Fibroblast of the aortic adventitia (primary cell): Measurements from ENCODE around the gene RNPEPL1. TPM values are rescaled to one million over a fixed set of nuclear protein-coding genes. Genes with fewer than 3 reads are reported as not detected.
"Not testable (repeated sequence)": the region's sequence is repeated elsewhere in the genome, so short reads cannot be mapped to it uniquely, and the experiment has no call there.

Experiments used
- DNase-seq: peaks from one replicate; pipeline ENCODE4 v3.0.0-alpha.2; 2010; ENCODE audit warnings: low read depth
- H3K4me3 ChIP-seq: 2 replicates; pipeline ENCODE4 v1.5.1; 2011; ENCODE audit warnings: low read depth, mild to moderate bottlenecking, control low read depth, low read length, moderate library complexity
- total RNA-seq: library from RNA; depleted of rRNA; stranded (reverse); fragments of >200 nt; gene quantifications from 2 replicates; pipeline ENCODE4 v1.2.3, GENCODE V29; 2012; ENCODE audit warnings: low replicate concordance
- TF ChIP-seq, protein P1 (sequence below): IDR thresholded peaks from 2 replicates; pipeline ENCODE4 v1.5.1; 2011; ENCODE audit warnings: mild to moderate bottlenecking, low read length, control low read depth, inconsistent platforms; ENCODE audit not compliant: insufficient read depth

The RNPEPL1 gene
- total RNA-seq, 1 donor = 12.7 TPM

DNA sequence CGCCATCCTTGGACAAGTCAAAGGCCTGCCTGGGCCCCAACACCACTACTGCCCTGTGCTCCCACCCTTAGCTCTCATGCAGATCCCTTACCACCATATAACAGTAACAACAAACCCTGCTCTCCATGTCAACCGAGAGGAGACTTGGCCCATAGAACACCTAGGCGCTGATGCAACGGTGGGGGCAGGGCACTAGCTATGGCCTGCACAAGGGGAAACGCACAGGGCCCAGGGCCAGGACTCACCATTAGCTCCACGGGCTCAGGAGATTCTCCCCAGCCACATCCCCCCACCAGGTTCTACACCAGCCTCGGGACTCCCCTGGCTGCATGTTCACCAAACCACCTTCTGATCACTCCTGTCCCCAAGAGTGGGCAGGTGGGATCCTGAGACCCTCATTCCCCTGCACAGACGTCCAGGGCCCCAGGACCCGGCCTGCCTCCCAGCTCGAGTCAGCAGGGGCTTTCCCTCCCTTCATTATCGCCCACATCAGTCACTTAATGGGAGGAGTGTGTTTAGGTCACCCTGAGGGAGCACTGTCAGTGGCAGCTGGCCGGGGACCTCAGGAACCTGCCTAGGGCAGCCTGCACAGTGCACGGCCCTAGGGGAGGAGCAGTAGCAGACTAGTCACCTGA, 39.8 kb upstream of the RNPEPL1 start:
- TF ChIP-seq, protein P1, sequence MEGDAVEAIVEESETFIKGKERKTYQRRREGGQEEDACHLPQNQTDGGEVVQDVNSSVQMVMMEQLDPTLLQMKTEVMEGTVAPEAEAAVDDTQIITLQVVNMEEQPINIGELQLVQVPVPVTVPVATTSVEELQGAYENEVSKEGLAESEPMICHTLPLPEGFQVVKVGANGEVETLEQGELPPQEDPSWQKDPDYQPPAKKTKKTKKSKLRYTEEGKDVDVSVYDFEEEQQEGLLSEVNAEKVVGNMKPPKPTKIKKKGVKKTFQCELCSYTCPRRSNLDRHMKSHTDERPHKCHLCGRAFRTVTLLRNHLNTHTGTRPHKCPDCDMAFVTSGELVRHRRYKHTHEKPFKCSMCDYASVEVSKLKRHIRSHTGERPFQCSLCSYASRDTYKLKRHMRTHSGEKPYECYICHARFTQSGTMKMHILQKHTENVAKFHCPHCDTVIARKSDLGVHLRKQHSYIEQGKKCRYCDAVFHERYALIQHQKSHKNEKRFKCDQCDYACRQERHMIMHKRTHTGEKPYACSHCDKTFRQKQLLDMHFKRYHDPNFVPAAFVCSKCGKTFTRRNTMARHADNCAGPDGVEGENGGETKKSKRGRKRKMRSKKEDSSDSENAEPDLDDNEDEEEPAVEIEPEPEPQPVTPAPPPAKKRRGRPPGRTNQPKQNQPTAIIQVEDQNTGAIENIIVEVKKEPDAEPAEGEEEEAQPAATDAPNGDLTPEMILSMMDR = no peak
- no peak for DNase-seq
- H3K4me3 ChIP-seq = no peak overlapping the region

DNA sequence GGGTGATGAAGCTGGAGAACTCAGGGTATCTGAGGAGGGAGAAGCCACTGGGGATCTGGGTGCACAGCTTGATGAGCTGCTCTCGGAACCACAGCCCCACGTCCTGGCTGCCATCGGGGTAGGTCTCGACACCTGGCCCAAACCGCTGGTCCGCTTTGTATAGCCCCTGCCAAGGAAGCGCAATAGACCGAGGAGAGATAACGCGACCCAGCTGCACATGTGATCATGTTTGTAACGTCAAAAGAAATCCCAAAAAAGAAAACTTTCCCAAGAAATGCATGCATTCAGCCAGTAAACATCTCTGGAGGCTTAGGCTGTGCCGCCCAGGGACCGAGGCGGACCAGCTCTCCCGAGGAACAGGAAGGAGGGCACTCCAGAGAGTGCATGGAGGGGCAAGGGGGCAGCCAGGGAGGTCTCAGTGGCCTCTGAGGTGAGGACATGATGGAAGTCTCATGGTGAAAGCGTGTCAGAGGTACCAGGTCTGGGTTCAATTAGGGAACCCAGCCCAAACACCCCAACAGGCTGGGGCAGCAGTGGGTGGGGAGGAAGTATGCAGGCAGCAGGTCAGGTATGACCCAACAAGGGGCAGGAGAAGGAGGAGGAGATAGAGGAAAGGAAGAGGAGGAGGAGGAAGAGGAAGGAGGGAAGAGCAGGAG, 38.8 kb upstream of the RNPEPL1 start:
- no peak for DNase-seq
- no peak overlapping the region for H3K4me3 ChIP-seq
- TF ChIP-seq, protein P1 = no peak

DNA sequence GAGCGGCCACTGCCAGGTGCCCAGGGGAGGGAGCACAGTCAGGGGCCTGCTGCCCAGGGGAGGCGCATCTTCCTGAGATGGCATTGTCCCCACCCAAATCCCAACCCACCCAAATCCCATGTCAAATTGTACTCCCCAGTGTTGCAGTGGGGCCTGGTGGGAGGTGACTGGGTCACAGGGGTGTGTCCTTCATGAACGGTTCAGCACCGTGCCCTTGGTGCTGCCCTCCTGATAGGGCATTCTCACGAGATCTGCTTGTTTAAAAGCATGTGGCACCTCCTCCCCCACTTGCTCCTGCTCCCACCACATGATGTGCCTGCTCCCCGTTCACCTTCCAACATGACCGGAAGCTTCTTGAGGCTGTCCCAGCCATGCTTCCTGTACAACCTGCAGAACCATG, 38.1 kb upstream of the RNPEPL1 start:
- DNase-seq = no peak
- no peak overlapping the region for H3K4me3 ChIP-seq
- TF ChIP-seq, protein P1 = no peak

DNA sequence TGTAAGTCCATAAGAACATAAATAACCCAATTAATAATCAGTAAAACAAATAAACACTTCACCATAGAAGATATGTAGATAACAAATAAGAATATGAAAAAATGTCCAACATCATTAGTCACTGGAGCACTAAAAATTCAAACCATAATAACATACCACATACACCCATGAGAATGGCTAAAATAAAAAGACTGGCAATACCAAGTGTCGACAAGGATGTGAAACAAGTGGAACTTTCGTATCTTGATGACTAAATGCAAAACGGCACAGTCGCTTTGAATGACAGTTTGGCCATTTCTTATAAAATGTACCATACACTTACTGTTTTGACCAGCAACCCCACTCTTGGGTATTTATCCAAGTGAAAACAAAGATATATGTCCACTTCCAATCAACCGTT, 37.2 kb upstream of the RNPEPL1 start:
- H3K4me3 ChIP-seq = no peak overlapping the region
- TF ChIP-seq, protein P1 = no peak
- no peak for DNase-seq

DNA sequence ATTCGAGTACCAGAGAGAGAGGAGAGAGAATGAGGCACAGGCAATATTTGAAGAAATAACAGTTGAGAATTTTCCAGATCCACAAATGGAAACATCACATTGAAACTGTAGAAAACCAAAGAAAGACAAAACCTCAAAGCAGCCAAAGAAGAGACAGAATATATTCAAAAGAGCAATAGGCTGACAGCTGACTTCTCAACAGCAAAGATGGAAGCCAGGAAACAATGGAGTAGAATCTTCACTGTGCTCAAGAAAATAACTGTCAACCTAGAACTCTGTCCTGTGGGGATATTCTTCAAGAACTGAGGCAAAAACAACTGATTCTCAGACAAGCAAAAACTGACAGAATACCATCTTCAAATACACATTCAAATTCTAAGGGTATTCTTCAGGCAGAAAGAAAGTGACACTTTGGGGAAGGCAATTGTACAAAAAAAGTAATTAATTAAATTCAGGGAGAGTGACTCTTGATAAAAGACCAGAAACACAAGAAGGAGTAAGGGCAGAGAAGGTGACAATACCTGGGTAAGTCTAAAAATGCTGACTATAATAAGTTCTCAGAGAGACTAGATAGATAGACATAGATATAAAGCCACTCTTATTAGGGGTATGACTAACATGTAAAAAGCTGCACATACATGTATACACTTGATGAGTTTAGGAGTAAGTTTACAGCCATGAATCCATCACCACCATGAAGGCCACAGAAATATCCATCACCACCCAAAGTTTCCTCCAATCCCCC, 36.1 kb upstream of the RNPEPL1 start:
- DNase-seq = no peak
- H3K4me3 ChIP-seq = no peak overlapping the region
- TF ChIP-seq, protein P1 = no peak

DNA sequence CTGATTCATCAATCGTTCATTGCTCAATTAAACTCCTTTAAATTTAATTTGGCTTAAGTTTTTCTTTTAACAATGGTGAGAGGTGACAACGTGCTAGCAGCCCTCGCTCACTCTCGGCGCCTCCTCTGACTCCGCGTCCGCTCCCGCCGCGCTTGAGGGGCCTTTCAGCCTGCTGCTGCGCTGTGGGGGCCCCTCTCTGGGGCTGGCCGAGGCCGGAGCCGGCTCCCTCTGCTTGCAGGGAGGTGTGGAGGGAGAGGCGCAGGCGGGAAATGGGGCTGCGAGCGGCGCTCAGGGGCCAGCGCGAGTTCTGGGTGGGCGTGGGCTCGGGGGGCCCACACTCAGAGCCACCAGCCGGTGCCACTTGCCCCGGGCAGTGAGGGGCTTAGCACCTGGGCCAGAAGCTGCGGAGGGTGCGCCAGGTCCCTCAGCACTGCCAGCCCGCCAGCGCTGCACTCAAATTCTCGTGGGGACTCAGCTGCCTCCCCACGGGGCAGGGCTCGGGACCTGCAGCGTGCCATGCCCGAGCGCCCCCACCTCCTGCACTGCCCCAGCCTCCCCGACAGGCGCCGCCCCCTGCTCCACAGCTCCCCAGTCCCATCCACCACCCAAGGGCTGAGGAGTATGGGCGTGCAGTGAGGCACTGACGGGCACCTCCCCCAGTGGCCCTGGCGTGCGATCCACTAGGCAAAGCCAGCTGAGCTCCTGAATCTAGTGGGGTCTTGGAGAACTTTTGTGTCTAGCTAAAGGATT, 30.1 kb upstream of the RNPEPL1 start:
- no peak overlapping the region for H3K4me3 ChIP-seq
- DNase-seq = no peak
- TF ChIP-seq, protein P1 = no peak

DNA sequence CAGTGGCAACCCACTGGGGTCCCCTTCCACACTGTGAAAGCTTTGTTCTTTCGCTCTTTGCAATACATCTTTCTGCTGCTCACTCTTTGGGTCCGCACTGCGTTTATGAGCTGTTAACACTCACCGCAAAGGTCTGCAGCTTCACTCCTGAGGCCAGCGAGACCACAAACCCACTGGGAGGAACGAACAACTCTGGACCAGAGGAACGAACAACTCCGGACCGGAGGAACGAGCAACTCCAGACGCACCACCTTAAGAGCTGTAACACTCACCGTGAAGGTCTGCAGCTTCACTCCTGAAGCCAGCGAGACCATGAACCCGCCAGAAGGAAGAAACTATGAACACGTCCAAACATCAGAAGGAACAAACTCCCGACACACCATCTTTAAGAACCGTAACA, 29.2 kb upstream of the RNPEPL1 start:
- DNase-seq, H3K4me3 ChIP-seq: not testable (repeated sequence)
